ENCODE measurements around the gene OLFML3. TPM values are rescaled to one million over a fixed set of nuclear protein-coding genes. Genes with fewer than 3 reads are reported as not detected.

OLFML3 gene
- total RNA-seq, 4 donors from 2014 or later, result 3.3 to 12.0 (median 7.8) TPM

- Histone ChIP-seq H3K4me1 (no peaks in the 10 kb centered on the region), H3K36me3 (no peaks in the 10 kb centered on the region), H3K27ac (no peak overlapping the region), H3K4me3 (no peak overlapping the region), H3K27me3 (no peaks in the 10 kb centered on the region), H3K9me3 (peaks cover 0 to 9% (median 2%) of the 10 kb centered on the region in 4 donors)
- TF ChIP-seq CTCF (IDR thresholded peaks at IDR 0.05) (no peak), POLR2A (IDR thresholded peaks at IDR 0.05) (no peak)
- no peak for DNase-seq
Observed at GRCh38 chr1:113993072-113993471, 13.8 kb downstream of the OLFML3 start.

- H3K4me1 ChIP-seq, result no peaks in the 10 kb centered on the region
- no peak for DNase-seq
- H3K4me3 ChIP-seq, result no peak overlapping the region
- H3K36me3 ChIP-seq, result no peaks in the 10 kb centered on the region
- H3K9me3 ChIP-seq, result peaks cover 0 to 9% (median 2%) of the 10 kb centered on the region in 4 donors
- TF ChIP-seq POLR2A (IDR thresholded peaks at IDR 0.05) (no peak), CTCF (IDR thresholded peaks at IDR 0.05) (no peak)
- H3K27me3 ChIP-seq, result no peaks in the 10 kb centered on the region
- no peak overlapping the region for H3K27ac ChIP-seq
Observed at GRCh38 chr1:113993766-113994165, 14.5 kb downstream of the OLFML3 start.

GRCh38 chr1:113995382-113995781, 16.1 kb downstream of the OLFML3 start:
- no peaks in the 10 kb centered on the region for H3K27me3 ChIP-seq
- no peaks in the 10 kb centered on the region for H3K4me1 ChIP-seq
- TF ChIP-seq CTCF (IDR thresholded peaks at IDR 0.05) (no peak), POLR2A (IDR thresholded peaks at IDR 0.05) (no peak)
- no peak overlapping the region for H3K4me3 ChIP-seq
- no peak for DNase-seq
- H3K36me3 ChIP-seq, result no peaks in the 10 kb centered on the region
- H3K27ac ChIP-seq, result no peak overlapping the region
- peaks cover 0 to 9% (median 2%) of the 10 kb centered on the region in 4 donors for H3K9me3 ChIP-seq

GRCh38 chr1:113998361-113998760, 19.1 kb downstream of the OLFML3 start:
- no peak for DNase-seq
- no peaks in the 10 kb centered on the region for H3K4me1 ChIP-seq
- H3K36me3 ChIP-seq, result no peaks in the 10 kb centered on the region
- peaks cover 0 to 9% (median 2%) of the 10 kb centered on the region in 4 donors for H3K9me3 ChIP-seq
- H3K27ac ChIP-seq, result no peak overlapping the region
- no peaks in the 10 kb centered on the region for H3K27me3 ChIP-seq
- H3K4me3 ChIP-seq, result no peak overlapping the region
- no peak for TF ChIP-seq CTCF (IDR thresholded peaks at IDR 0.05)
- TF ChIP-seq POLR2A (IDR thresholded peaks at IDR 0.05), result no peak

GRCh38 chr1:113999233-113999632, 20.0 kb downstream of the OLFML3 start:
- no peak for DNase-seq
- Histone ChIP-seq H3K4me3 (no peak overlapping the region), H3K36me3 (no peaks in the 10 kb centered on the region), H3K4me1 (no peaks in the 10 kb centered on the region), H3K9me3 (peaks cover 0 to 4% (median under 1%) of the 10 kb centered on the region in 4 donors), H3K27ac (no peak overlapping the region), H3K27me3 (no peaks in the 10 kb centered on the region)
- TF ChIP-seq POLR2A (IDR thresholded peaks at IDR 0.05) (no peak), CTCF (IDR thresholded peaks at IDR 0.05) (no peak)

GRCh38 chr1:113999799-114000198, 20.5 kb downstream of the OLFML3 start:
- H3K27me3 ChIP-seq, result no peaks in the 10 kb centered on the region
- no peak overlapping the region for H3K4me3 ChIP-seq
- no peak overlapping the region for H3K27ac ChIP-seq
- TF ChIP-seq POLR2A (IDR thresholded peaks at IDR 0.05) (no peak), CTCF (IDR thresholded peaks at IDR 0.05) (no peak)
- H3K36me3 ChIP-seq, result no peaks in the 10 kb centered on the region
- no peaks in the 10 kb centered on the region for H3K4me1 ChIP-seq
- peaks cover 0 to 2% (median 0%) of the 10 kb centered on the region in 4 donors for H3K9me3 ChIP-seq
- no peak for DNase-seq

All from Peyer's patch (tissue), 4 donors.